Activated T-helper 1 cell treated with anti-CD3 and anti-CD28 coated beads, Interleukin-12 subunit alpha, Interleukin-12 subunit beta, Interleukin-2, Interleukin-4 antibody, amounts not matched to agents 30 ng/mL and 10 ng/mL and 1 ng/mL, durations not matched to agents 14 hours and 24 hours and 36 hours (primary cell): ENCODE measurements around the gene PSMB5. TPM values are rescaled to one million over a fixed set of nuclear protein-coding genes. Genes with fewer than 3 reads are reported as not detected.
"Not testable (repeated sequence)": the region's sequence is repeated elsewhere in the genome, so short reads cannot be mapped to it uniquely, and the experiment has no call there.

Source experiments
- DNase-seq: peaks from one replicate; pipeline ENCODE4 v3.0.0; 2021; ENCODE audit warnings: low spot score
- H3K27ac Mint-ChIP-seq: one replicate; pipeline ENCODE4 v1.8.0; 2021; ENCODE audit warnings: mild to moderate bottlenecking, mixed read lengths
- H3K27me3 Mint-ChIP-seq: one replicate; pipeline ENCODE4 v1.8.0; 2022; ENCODE audit warnings: mild to moderate bottlenecking, moderate library complexity, mixed read lengths; ENCODE audit not compliant: insufficient read depth
- H3K36me3 Mint-ChIP-seq: one replicate; pipeline ENCODE4 v1.8.0; 2021; ENCODE audit warnings: low read depth, mixed read lengths
- H3K4me1 Mint-ChIP-seq: one replicate; pipeline ENCODE4 v1.8.0; 2021; ENCODE audit warnings: low read depth, mixed read lengths
- H3K4me3 Mint-ChIP-seq: one replicate; pipeline ENCODE4 v1.8.0; 2021; ENCODE audit warnings: mild to moderate bottlenecking, moderate library complexity, mixed read lengths
- H3K9me3 Mint-ChIP-seq: one replicate; pipeline ENCODE4 v1.8.0; 2021; ENCODE audit warnings: mixed read lengths
- intact Hi-C: fragments of 100-400 bp; cut with micrococcal nuclease; formaldehyde crosslinking; loops from one replicate; pipeline ENCODE4 v1.15.1; 2024
- total RNA-seq: library from RNA; stranded (reverse); gene quantifications from 2 replicates; pipeline ENCODE4 v1.2.3, GENCODE V29; 2022

Gene PSMB5
- total RNA-seq, 1 donor from 2014 or later = 148 TPM

GRCh38 chr14:23025151-23025814 lies 9.4 kb downstream of the PSMB5 start:
- peak overlapping the region; percentile 77 for H3K27ac Mint-ChIP-seq
- H3K27me3 Mint-ChIP-seq = no peaks in the 10 kb centered on the region
- no peak for DNase-seq
- H3K9me3 Mint-ChIP-seq = no peaks in the 10 kb centered on the region
- H3K36me3 Mint-ChIP-seq = peaks cover 47% of the 10 kb centered on the region
- peaks cover 62% of the 10 kb centered on the region for H3K4me1 Mint-ChIP-seq
- intact Hi-C loops = no loop called here
- peak overlapping the region; percentile 38 for H3K4me3 Mint-ChIP-seq

- H3K4me1 Mint-ChIP-seq = peaks cover 62% of the 10 kb centered on the region
- no peaks in the 10 kb centered on the region for H3K27me3 Mint-ChIP-seq
- intact Hi-C loops = no loop called here
- H3K4me3 Mint-ChIP-seq = no peak overlapping the region
- DNase-seq = no peak
- no peaks in the 10 kb centered on the region for H3K9me3 Mint-ChIP-seq
- H3K27ac Mint-ChIP-seq = peak overlapping the region; percentile 77
- H3K36me3 Mint-ChIP-seq = peaks cover 47% of the 10 kb centered on the region
These were observed 10.1 kb downstream of the PSMB5 start for GRCh38 chr14:23024612-23025075.

- intact Hi-C loops = no loop called here
- no peak for DNase-seq
- Mint-ChIP-seq H3K27ac (no peak overlapping the region), H3K36me3 (peaks cover 40% of the 10 kb centered on the region), H3K9me3 (no peaks in the 10 kb centered on the region), H3K4me1 (peaks cover 54% of the 10 kb centered on the region), H3K27me3 (no peaks in the 10 kb centered on the region), H3K4me3 (no peak overlapping the region)
These were observed 10.9 kb downstream of the PSMB5 start for GRCh38 chr14:23023795-23024152.

- Mint-ChIP-seq H3K4me3 (no peak overlapping the region), H3K4me1 (peaks cover 50% of the 10 kb centered on the region), H3K9me3 (no peaks in the 10 kb centered on the region), H3K36me3 (peaks cover 37% of the 10 kb centered on the region), H3K27ac (peak overlapping the region; percentile 40), H3K27me3 (no peaks in the 10 kb centered on the region)
- intact Hi-C loops = no loop called here
- DNase-seq = no peak
These were observed 11.5 kb downstream of the PSMB5 start for GRCh38 chr14:23023022-23023794.

- Mint-ChIP-seq H3K9me3 (no peaks in the 10 kb centered on the region), H3K4me3 (no peak overlapping the region), H3K4me1 (peaks cover 42% of the 10 kb centered on the region), H3K27ac (no peak overlapping the region), H3K36me3 (peaks cover 32% of the 10 kb centered on the region), H3K27me3 (no peaks in the 10 kb centered on the region)
- no peak for DNase-seq
- intact Hi-C loops = no loop called here
These were observed 12.7 kb downstream of the PSMB5 start for GRCh38 chr14:23021889-23022442.

GRCh38 chr14:23021434-23021833 lies 13.3 kb downstream of the PSMB5 start:
- intact Hi-C loops = no loop called here
- no peak overlapping the region for H3K4me3 Mint-ChIP-seq
- no peaks in the 10 kb centered on the region for H3K9me3 Mint-ChIP-seq
- no peaks in the 10 kb centered on the region for H3K27me3 Mint-ChIP-seq
- no peak overlapping the region for H3K27ac Mint-ChIP-seq
- peaks cover 32% of the 10 kb centered on the region for H3K36me3 Mint-ChIP-seq
- no peak for DNase-seq
- H3K4me1 Mint-ChIP-seq = peaks cover 42% of the 10 kb centered on the region

GRCh38 chr14:23020143-23021128 lies 14.3 kb downstream of the PSMB5 start:
- H3K36me3 Mint-ChIP-seq = peaks cover 24% of the 10 kb centered on the region
- H3K9me3 Mint-ChIP-seq = no peaks in the 10 kb centered on the region
- DNase-seq = no peak
- no peak overlapping the region for H3K27ac Mint-ChIP-seq
- H3K4me3 Mint-ChIP-seq = no peak overlapping the region
- intact Hi-C loops = no loop called here
- H3K27me3 Mint-ChIP-seq = no peaks in the 10 kb centered on the region
- H3K4me1 Mint-ChIP-seq = peaks cover 40% of the 10 kb centered on the region

- no peaks in the 10 kb centered on the region for H3K9me3 Mint-ChIP-seq
- no peaks in the 10 kb centered on the region for H3K27me3 Mint-ChIP-seq
- intact Hi-C loops = no loop called here
- H3K27ac Mint-ChIP-seq = no peak overlapping the region
- H3K4me1 Mint-ChIP-seq = peaks cover 18% of the 10 kb centered on the region
- peaks cover 11% of the 10 kb centered on the region for H3K36me3 Mint-ChIP-seq
- no peak overlapping the region for H3K4me3 Mint-ChIP-seq
- DNase-seq = no peak
These were observed 16.6 kb downstream of the PSMB5 start for GRCh38 chr14:23018107-23018506.

- H3K9me3 Mint-ChIP-seq = no peaks in the 10 kb centered on the region
- peaks cover 13% of the 10 kb centered on the region for H3K4me1 Mint-ChIP-seq
- DNase-seq = no peak
- no peaks in the 10 kb centered on the region for H3K27me3 Mint-ChIP-seq
- H3K27ac Mint-ChIP-seq = no peak overlapping the region
- peaks cover 6% of the 10 kb centered on the region for H3K36me3 Mint-ChIP-seq
- no peak overlapping the region for H3K4me3 Mint-ChIP-seq
- intact Hi-C loops = no loop called here
These were observed 17.6 kb downstream of the PSMB5 start for GRCh38 chr14:23017091-23017490.

- H3K27ac Mint-ChIP-seq = peak overlapping the region; percentile 9
- no peaks in the 10 kb centered on the region for H3K9me3 Mint-ChIP-seq
These were observed 19.1 kb downstream of the PSMB5 start for GRCh38 chr14:23015618-23016017.

GRCh38 chr14:23013749-23014054 lies 21.0 kb downstream of the PSMB5 start:
- H3K9me3 Mint-ChIP-seq, H3K27me3 Mint-ChIP-seq, DNase-seq, H3K4me3 Mint-ChIP-seq, intact Hi-C loops, H3K27ac Mint-ChIP-seq, H3K36me3 Mint-ChIP-seq: not testable (repeated sequence)
- H3K4me1 Mint-ChIP-seq = peaks cover 21% of the 10 kb centered on the region

More at GRCh38 chr14:23015618-23016017, 19.1 kb downstream of the PSMB5 start:
- intact Hi-C loops = no loop called here
- Mint-ChIP-seq H3K27me3 (no peaks in the 10 kb centered on the region), H3K36me3 (no peaks in the 10 kb centered on the region), H3K4me1 (peaks cover 5% of the 10 kb centered on the region), H3K4me3 (peak overlapping the region; percentile 19)
- DNase-seq = no peak

- Mint-ChIP-seq H3K36me3 (peaks cover 1% of the 10 kb centered on the region), H3K27me3 (no peaks in the 10 kb centered on the region), H3K4me1 (peaks cover 26% of the 10 kb centered on the region), H3K27ac (no peak overlapping the region), H3K4me3 (no peak overlapping the region), H3K9me3 (no peaks in the 10 kb centered on the region)
- DNase-seq = no peak
- intact Hi-C loops = no loop called here
These were observed 21.5 kb downstream of the PSMB5 start for GRCh38 chr14:23013054-23013748.
